Measurements from ENCODE around the gene TCAP.
A peak's percentile ranks its signal among the peaks of the same experiment; 100 is the strongest.

TCAP gene

DNA sequence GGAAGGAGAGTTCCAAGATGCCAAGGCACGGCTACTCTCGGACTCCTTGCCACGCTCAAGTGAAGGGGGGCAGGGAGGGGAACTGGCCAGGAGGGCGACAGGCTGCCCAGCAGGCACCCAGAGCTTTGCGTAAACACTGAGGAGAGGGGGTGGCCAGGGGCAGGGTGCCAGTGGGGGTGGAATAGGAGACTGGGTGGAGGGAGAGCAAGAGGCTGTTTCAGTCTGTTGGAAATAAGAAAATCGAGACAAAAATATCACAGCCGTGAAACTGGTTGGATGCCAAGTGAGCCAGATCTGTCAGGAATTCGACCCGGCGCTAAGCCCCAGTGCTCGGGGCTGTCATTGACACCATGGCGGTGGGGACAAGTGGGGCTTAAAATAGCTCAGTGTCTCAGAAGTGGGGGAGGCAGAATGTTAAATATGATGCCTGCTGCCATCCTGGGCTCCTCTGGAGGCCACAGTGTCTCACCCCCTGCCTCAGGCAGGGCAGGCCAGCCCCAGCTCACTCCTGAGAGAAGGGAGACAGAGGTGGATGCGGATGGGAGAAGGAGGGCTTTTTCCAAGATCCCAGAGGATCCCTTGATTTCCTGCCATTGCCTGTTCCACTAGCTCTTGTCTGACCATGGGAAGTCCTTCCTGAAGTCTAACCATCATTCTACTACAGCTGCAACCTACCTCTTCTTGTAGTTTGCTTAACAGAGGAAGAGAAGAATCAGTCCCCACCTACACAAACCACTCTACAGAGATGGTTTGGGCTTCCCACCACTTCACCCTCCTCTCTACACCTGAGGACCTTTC is 12.6 kb downstream of the TCAP start:
- H3K4me3 ChIP-seq (ENCODE audit: low read length), result no peak overlapping the region
- TF ChIP-seq, protein P1, sequence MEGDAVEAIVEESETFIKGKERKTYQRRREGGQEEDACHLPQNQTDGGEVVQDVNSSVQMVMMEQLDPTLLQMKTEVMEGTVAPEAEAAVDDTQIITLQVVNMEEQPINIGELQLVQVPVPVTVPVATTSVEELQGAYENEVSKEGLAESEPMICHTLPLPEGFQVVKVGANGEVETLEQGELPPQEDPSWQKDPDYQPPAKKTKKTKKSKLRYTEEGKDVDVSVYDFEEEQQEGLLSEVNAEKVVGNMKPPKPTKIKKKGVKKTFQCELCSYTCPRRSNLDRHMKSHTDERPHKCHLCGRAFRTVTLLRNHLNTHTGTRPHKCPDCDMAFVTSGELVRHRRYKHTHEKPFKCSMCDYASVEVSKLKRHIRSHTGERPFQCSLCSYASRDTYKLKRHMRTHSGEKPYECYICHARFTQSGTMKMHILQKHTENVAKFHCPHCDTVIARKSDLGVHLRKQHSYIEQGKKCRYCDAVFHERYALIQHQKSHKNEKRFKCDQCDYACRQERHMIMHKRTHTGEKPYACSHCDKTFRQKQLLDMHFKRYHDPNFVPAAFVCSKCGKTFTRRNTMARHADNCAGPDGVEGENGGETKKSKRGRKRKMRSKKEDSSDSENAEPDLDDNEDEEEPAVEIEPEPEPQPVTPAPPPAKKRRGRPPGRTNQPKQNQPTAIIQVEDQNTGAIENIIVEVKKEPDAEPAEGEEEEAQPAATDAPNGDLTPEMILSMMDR (conservative IDR thresholded peaks at IDR 0.05; ENCODE audit: low read depth, low read length), result no peak
- DNase-seq (ENCODE audit: low read depth), result no peak

DNA sequence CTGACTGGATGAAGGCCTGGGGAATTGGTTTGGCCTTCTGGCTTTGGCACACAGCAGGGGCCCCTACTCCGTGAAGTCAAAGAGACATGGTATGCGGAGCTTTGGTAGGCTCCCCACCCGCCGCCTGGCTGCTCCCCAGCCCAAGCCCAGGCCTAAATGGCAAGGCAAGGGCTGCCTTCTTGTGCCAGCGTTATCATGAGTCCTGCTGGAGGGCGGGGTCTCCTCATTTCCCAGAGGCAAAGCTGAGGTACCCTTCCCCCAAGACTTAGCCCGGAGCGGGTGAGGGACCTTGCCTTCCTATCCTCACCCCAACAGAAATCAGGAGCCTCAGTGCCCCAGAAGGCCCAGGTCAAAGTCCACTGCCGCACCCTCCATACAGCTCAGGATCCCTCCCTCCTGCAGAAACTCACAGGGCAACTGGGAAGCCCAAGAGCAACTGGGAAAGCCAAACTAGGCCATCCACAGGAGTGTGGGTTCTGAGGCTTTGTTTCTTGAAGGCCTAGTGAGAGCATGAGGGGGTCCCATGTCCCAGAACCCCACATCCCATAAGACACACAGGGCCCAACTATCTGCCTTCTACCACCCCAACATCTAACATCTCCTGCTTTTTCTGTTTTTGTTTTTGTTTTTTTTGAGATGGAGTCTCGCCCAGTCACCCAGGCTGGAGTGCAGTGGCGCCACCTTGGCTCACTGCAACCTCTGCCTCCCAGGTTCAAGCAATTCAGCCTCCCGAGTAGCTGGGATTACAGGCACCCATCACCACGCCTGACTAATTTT is 13.4 kb downstream of the TCAP start:
- no peak for DNase-seq (ENCODE audit: low read depth)
- H3K4me3 ChIP-seq (ENCODE audit: low read length), result no peak overlapping the region
- TF ChIP-seq, protein P1 (conservative IDR thresholded peaks at IDR 0.05; ENCODE audit: low read depth, low read length), result no peak

DNA sequence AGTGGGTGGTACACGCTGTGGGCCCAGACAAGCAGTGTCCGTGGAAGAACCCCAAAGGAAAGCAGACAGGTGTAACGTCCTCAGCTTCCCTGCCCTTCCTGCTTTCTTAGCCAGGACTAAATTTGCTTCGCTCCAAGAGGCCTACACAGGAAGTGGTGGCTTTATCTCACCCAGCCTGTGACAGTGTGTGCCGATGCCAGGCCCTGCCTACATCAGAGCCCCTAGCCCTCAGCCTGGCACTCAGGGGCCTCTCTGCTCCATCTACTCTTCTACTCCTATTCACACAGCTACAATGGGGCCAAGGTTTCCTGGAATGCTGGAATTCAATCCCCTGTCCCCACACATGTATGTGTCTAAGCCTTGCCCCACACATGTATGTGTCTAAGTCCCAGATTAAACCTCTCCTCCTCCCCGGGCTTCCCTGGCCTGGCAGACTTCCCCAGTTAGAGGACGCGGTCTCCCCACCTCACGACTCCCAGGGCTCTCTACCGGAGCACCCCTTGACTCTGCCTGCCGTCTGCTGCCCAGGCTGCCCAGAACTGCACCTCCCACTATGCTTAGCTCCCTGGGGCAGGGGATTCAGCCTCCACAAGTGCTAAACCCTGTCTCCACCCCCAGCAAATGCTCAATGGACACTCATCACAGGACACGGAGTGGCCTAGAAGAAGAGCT is 14.5 kb downstream of the TCAP start:
- no peak for DNase-seq (ENCODE audit: low read depth)
- TF ChIP-seq, protein P1 (conservative IDR thresholded peaks at IDR 0.05; ENCODE audit: low read depth, low read length), result no peak

DNA sequence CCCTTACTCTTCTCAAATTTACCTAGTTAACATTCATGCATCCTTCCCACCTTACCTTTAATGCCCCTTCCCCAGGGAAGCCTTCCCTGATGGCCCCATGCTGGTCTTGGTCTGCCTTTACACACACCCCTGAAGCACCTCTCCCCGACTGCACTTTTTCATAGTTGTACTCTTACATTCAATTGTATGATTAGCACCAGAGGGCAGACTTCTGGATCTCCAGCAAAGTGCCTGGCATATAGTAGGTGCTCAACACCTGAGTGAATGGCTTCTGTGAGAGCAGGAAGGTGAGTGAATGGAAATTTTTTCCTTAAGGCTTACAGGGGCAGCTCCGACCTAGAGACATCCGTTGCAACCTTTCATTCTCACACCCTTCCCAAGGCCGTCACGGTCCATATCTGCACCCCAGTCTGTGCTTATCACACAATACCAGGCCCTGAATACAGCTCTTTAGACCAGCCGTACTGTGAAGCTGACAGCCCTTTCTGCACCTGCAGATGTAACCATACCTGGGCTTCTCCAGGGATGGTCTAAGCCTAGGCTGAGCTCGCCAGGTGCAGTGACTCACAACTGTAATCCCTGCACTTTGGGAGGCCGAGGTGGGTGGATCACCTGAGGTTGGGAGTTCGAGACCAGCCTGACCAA is 18.3 kb downstream of the TCAP start:
- H3K4me3 ChIP-seq (ENCODE audit: low read length), result no peak overlapping the region
- TF ChIP-seq, protein P1 (conservative IDR thresholded peaks at IDR 0.05; ENCODE audit: low read depth, low read length), result no peak
- no peak for DNase-seq (ENCODE audit: low read depth)

More for the DNA sequence above, 14.5 kb downstream of the TCAP start:
- H3K4me3 ChIP-seq (ENCODE audit: low read length), result no peak overlapping the region

DNA sequence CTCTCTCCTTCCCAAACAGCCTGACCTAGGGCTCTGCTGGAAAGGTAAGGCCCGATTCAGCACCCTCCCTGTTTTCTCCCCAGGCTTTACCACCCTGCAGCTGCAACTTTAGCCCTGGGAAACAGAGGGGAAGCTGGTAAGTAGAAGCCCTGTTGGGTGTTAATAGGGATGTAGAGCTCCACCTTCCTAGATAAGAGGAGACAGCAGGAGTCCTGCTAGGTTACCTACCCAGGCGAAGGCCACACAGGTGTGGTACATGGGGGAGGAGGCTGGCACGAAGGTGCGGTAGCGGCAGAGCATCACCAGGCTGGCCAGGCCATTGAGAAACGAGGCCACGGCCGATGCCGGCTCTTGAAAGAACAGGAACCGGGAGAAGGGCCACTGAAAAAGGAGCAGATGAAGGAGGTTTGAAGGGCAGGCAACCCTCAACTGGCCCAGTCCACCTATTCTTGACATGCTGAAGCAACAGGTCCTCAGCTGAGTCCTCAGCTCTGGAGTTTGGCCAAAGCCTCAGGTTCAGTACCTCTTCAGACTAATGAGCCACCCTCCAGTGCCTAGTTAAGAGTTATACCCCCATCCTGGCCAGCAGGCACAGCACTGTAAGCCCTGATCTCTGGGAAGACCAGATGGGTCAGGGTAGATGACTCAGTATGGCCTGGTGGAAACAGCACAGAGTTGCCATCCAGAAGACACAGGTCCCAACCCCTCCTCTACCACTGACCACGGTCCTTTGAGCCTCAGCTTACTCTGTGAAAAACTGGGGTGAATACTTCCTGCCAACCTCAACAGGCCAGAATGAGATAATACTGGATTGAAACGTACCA is 19.4 kb downstream of the TCAP start:
- DNase-seq (ENCODE audit: low read depth), result no peak
- TF ChIP-seq, protein P1 (conservative IDR thresholded peaks at IDR 0.05; ENCODE audit: low read depth, low read length), result no peak
- H3K4me3 ChIP-seq (ENCODE audit: low read length), result no peak overlapping the region

DNA sequence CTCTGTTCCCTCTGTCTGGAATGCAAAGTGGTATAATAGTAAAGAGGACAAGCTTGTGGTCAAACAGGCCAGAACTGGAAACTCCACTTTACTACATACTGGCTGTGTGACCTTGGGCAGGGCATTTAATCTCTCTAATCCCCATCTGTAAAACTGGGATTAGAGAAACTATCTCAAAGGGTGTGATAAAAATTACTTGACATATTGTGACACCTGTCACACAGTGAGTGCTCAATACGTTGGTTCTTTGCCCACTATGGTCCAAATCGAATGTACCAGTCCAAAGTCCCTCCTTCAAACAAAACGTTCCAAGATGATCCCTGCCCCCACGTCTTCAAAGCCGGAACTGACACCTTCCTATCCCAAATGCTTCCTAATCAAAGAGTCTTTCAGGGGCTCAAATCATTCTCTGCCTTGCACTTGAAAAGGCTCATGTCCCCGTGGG is 22.0 kb downstream of the TCAP start:
- H3K4me3 ChIP-seq (ENCODE audit: low read length), result peak overlapping the region; percentile 73
- TF ChIP-seq, protein P1 (conservative IDR thresholded peaks at IDR 0.05; ENCODE audit: low read depth, low read length), result no peak

More for the DNA sequence above, 22.0 kb downstream of the TCAP start:
- no peak for DNase-seq (ENCODE audit: low read depth)
